A549 (cell line): Measurements from ENCODE around the gene ICAM4. TPM values are rescaled to one million over a fixed set of nuclear protein-coding genes. Genes with fewer than 3 reads are reported as not detected.

Experiments used
- ATAC-seq, 2 experiments: fragments of 200-7000 bp in 1 of 2; fragments of >200 bp in 1 of 2; cut with Nextera tagmentation in 1 of 2; cut with Tn5 transposase in 1 of 2; 3 replicates each; pipeline versions ENCODE4 v1.8.0 to v1.9.1; 2018 to 2020; ENCODE audit warnings: mild to moderate bottlenecking in 1 of 2, moderate library complexity in 1 of 2
- CTCF ChIA-PET: fragments of 300-600 bp; sonication (Branson Sonifier 250); formaldehyde crosslinking; extraction: SDS; loops from one replicate; lab custom pipeline; 2021; ENCODE audit warnings: antibody characterized with exemption, inconsistent platforms; lab: Yijun Ruan, JAX
- POLR2A ChIA-PET: fragments of 350-600 bp; formaldehyde crosslinking; extraction: SDS; loops from one replicate; lab custom pipeline; 2021; ENCODE audit warnings: antibody characterized with exemption, inconsistent platforms; lab: Yijun Ruan, JAX
- DNase-seq, 2 experiments: peaks; one replicate each; pipeline versions ENCODE4 v3.0.0 to v3.0.0-alpha.2; 2011 to 2016; ENCODE audit warnings: low read depth in 1 of 2, low spot score in 1 of 2
- FAIRE-seq: peaks from 2 replicates; lab custom pipeline; 2011; peaks lifted over from hg19 to GRCh38; lab: Jason Lieb, UNC
- H3K27ac ChIP-seq, 2 experiments: fragments of >200 bp; sonication (Bioruptor Twin); formaldehyde crosslinking; 3 replicates each; pipeline ENCODE4 v1.5.1; 2016 to 2017
- H3K4me1 ChIP-seq: fragments of >200 bp; sonication (Bioruptor Twin); formaldehyde crosslinking; 3 replicates; pipeline ENCODE4 v1.6.1; 2016
- H3K4me2 ChIP-seq: fragments of >200 bp; sonication (Bioruptor Twin); formaldehyde crosslinking; 3 replicates; pipeline ENCODE4 v1.6.1; 2016
- H3K4me3 ChIP-seq: fragments of >200 bp; sonication (Bioruptor Twin); formaldehyde crosslinking; 3 replicates; pipeline ENCODE4 v1.5.1; 2016
- H3K9me3 ChIP-seq: fragments of >200 bp; sonication (Bioruptor Twin); formaldehyde crosslinking; 3 replicates; pipeline ENCODE4 v1.6.1; 2016
- CBX2 ChIP-seq: fragments of 200-600 bp; sonication (generic); IDR thresholded peaks from 2 replicates; pipeline ENCODE4 v1.6.1; 2016; ENCODE audit warnings: low read depth, mild to moderate bottlenecking, borderline replicate concordance
- CBX8 ChIP-seq: fragments of 200-600 bp; sonication (generic); IDR thresholded peaks from 2 replicates; pipeline ENCODE4 v1.6.1; 2016
- CHD2 ChIP-seq: fragments of 150-350 bp; IDR thresholded peaks from 2 replicates; pipeline ENCODE4 v1.6.1; 2014; ENCODE audit warnings: low read length; ENCODE audit not compliant: partially characterized antibody
- EHF ChIP-seq: fragments of 250-450 bp; sonication (Bioruptor Pico); IDR thresholded peaks from 2 replicates; pipeline ENCODE4 v1.5.0; 2020; ENCODE audit warnings: mild to moderate bottlenecking
- EHMT2 ChIP-seq: fragments of 200-600 bp; sonication (generic); IDR thresholded peaks from 2 replicates; pipeline ENCODE4 v1.6.1; 2016; ENCODE audit warnings: antibody characterized with exemption, low read depth, mild to moderate bottlenecking, moderate library complexity
- FOSB ChIP-seq: fragments of 250-450 bp; sonication (Bioruptor Pico); IDR thresholded peaks from 2 replicates; pipeline ENCODE4 v1.5.0; 2020; ENCODE audit warnings: mild to moderate bottlenecking, moderate library complexity
- HEYL ChIP-seq: fragments of 250-450 bp; sonication (Bioruptor Pico); IDR thresholded peaks from 2 replicates; pipeline ENCODE4 v1.8.0; 2021; ENCODE audit warnings: mild to moderate bottlenecking, moderate library complexity
- HOXA7 ChIP-seq: fragments of 250-450 bp; sonication (Bioruptor Pico); IDR thresholded peaks from 2 replicates; pipeline ENCODE4 v1.5.0; 2020; ENCODE audit warnings: mild to moderate bottlenecking, moderate library complexity
- HOXB13 ChIP-seq: fragments of 250-450 bp; sonication (Bioruptor Pico); IDR thresholded peaks from 2 replicates; pipeline ENCODE4 v1.5.0; 2020; ENCODE audit warnings: low read depth, mild to moderate bottlenecking, moderate library complexity
- JUN ChIP-seq, 2 experiments: fragments of >200 bp; sonication (Bioruptor Twin); formaldehyde crosslinking; IDR thresholded peaks; 2 replicates in 1 of 2; 3 replicates in 1 of 2; pipeline ENCODE4 v1.6.1; 2016 to 2017
- KDM1A ChIP-seq: fragments of 200-600 bp; sonication (generic); IDR thresholded peaks from 2 replicates; pipeline ENCODE4 v1.6.1; 2016; ENCODE audit warnings: low read depth, mild to moderate bottlenecking
- KDM5A ChIP-seq: fragments of 200-600 bp; sonication (generic); IDR thresholded peaks from 2 replicates; pipeline ENCODE4 v1.6.1; 2016; ENCODE audit warnings: antibody characterized with exemption, mild to moderate bottlenecking
- NR3C1 ChIP-seq: fragments of >200 bp; sonication (Bioruptor Twin); formaldehyde crosslinking; IDR thresholded peaks from 3 replicates; pipeline ENCODE4 v1.6.1; 2017
- PHF8 ChIP-seq: fragments of 200-600 bp; sonication (generic); IDR thresholded peaks from 2 replicates; pipeline ENCODE4 v1.6.1; 2016; ENCODE audit warnings: low read depth, mild to moderate bottlenecking, antibody characterized with exemption, moderate library complexity, borderline replicate concordance
- POLR2A ChIP-seq: IDR thresholded peaks from 2 replicates; pipeline ENCODE4 v1.6.1; 2012; ENCODE audit warnings: mild to moderate bottlenecking, low read length
- POLR2AphosphoS2 ChIP-seq: conservative IDR thresholded peaks from 2 replicates; pipeline ENCODE4 v1.6.1; 2012; ENCODE audit warnings: low read length, improper control_type of control experiment, inconsistent platforms
- RAD21 ChIP-seq, 2 experiments: fragments of >200 bp in 1 of 2; sonication (Bioruptor Twin) in 1 of 2; formaldehyde crosslinking in 1 of 2; IDR thresholded peaks in 1 of 2; conservative IDR thresholded peaks in 1 of 2; 2 replicates in 1 of 2; 3 replicates in 1 of 2; pipeline ENCODE4 v1.6.1; 2012 to 2018; ENCODE audit warnings: inconsistent platforms in 1 of 2
- RFX5 ChIP-seq: fragments of 450-650 bp; IDR thresholded peaks from 2 replicates; pipeline ENCODE4 v1.7.1; 2014; ENCODE audit warnings: antibody characterized with exemption, mild to moderate bottlenecking, moderate library complexity
- SREBF2 ChIP-seq: fragments of 450-650 bp; IDR thresholded peaks from 2 replicates; pipeline ENCODE4 v1.6.1; 2014; ENCODE audit warnings: mild to moderate bottlenecking, moderate library complexity
- ZC3H11A ChIP-seq: fragments of 450-650 bp; IDR thresholded peaks from 2 replicates; pipeline ENCODE4 v1.6.1; 2014; ENCODE audit warnings: antibody characterized with exemption, mild to moderate bottlenecking
- ZFP36 ChIP-seq: fragments of 450-650 bp; IDR thresholded peaks from 2 replicates; pipeline ENCODE4 v1.6.1; 2014; ENCODE audit warnings: borderline replicate concordance; ENCODE audit not compliant: partially characterized antibody
- ZNF302 ChIP-seq: fragments of 250-450 bp; sonication (Bioruptor Pico); IDR thresholded peaks from 2 replicates; pipeline ENCODE4 v1.9.0; 2021; ENCODE audit warnings: inconsistent platforms, mild to moderate bottlenecking, moderate library complexity
- ZSCAN20 ChIP-seq: fragments of 250-450 bp; sonication (Bioruptor Pico); IDR thresholded peaks from 2 replicates; pipeline ENCODE4 v1.8.0; 2022; ENCODE audit warnings: mild to moderate bottlenecking, moderate library complexity
- WGBS: methylation state at CpG from one replicate; pipeline ENCODE4 v1.1.6; 2017; ENCODE audit errors: missing lambda C conversion rate; 5-methylcytosine and 5-hydroxymethylcytosine counted together
- polyA plus RNA-seq, 4 experiments: library from polyadenylated mRNA; depleted of rRNA in 3 of 4; stranded (reverse); fragments of >200 nt; fragmentation: RNase III in 1 of 4; extraction: RNeasy Plus Mini Kit Qiagen cat#74134 plus additional on column Dnase treatment in 1 of 4; gene quantifications; 2 replicates in 3 of 4; 3 replicates in 1 of 4; pipeline ENCODE4 v1.2.3, GENCODE V29; 2011 to 2017
- TF ChIP-seq, protein P1 (sequence below): fragments of 250-450 bp; sonication (Bioruptor Pico); IDR thresholded peaks from 2 replicates; pipeline ENCODE4 v1.5.0; 2020; ENCODE audit warnings: low read depth, mild to moderate bottlenecking, moderate library complexity
- TF ChIP-seq, protein P2 (sequence below): fragments of >200 bp; sonication (Bioruptor Twin); formaldehyde crosslinking; IDR thresholded peaks from 2 replicates; pipeline ENCODE4 v1.6.1; 2016
- TF ChIP-seq, protein P3 (sequence below): fragments of 200-600 bp; sonication (generic); IDR thresholded peaks from 2 replicates; pipeline ENCODE4 v1.6.1; 2016; ENCODE audit warnings: antibody characterized with exemption, mild to moderate bottlenecking, moderate library complexity
- TF ChIP-seq, protein P4 (sequence below): IDR thresholded peaks from 2 replicates; pipeline ENCODE4 v1.6.1; 2012

The ICAM4 gene
- polyA plus RNA-seq, 2 of the 4 experiments (the other 2 are of a cell fraction) = not detected

DNA sequence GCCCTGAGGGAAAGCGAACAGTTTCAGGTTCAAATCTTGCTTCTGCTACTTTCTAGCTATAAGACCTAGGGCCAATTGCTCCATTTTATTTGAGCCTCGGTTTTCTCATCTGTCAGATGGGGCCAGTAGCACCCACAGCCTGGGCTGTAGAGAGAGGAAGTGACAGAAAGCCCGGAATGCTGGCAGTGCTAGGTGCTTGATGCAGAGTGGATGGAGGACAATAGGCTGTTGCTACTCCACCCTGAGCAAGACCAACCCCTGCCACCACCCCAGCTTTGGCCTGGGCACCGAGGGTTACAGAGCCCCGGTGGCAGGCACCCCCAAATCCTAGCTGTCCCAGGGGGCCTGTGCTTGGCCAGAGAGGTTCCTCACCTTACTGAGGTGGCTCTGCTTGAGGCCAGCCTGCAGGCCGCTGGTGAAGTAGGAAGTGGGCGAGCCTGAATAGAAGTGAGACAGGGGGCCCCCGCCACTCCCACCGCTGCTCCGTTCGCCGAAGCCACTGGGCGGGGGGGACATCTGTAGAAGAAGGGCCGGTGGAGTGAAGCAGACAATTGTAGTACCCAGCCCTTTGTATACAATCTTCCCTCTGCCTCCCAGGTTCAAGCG lies 31.2 kb downstream of the ICAM4 start:
- H3K4me3 ChIP-seq = no peak overlapping the region
- ChIA-PET CTCF (interaction anchor here (0.5 to 1.4 kb wide), 3 partner anchors 42 to 59 kb away, joined by 3 to 5 read pairs (median 4); no protein-coding TSS in a partner anchor), POLR2A (interaction anchor here (1.0 kb wide), 1 partner anchor 16 kb away, joined by 5 read pairs; no protein-coding TSS in a partner anchor)
- 94% methylated on average over 11 of the region's 15 CpGs for WGBS
- no peak for DNase-seq
- no peak overlapping the region for H3K4me2 ChIP-seq
- H3K4me1 ChIP-seq = peaks cover 12% of the 10 kb centered on the region
- no peak for ATAC-seq
- no peak overlapping the region for H3K27ac ChIP-seq
- H3K9me3 ChIP-seq = no peaks in the 10 kb centered on the region
- TF ChIP-seq RAD21 (conservative IDR thresholded peaks at IDR 0.05 in 1 of 2, IDR thresholded peaks at IDR 0.05 in 1 of 2) = no peak
- TF ChIP-seq, protein P1, sequence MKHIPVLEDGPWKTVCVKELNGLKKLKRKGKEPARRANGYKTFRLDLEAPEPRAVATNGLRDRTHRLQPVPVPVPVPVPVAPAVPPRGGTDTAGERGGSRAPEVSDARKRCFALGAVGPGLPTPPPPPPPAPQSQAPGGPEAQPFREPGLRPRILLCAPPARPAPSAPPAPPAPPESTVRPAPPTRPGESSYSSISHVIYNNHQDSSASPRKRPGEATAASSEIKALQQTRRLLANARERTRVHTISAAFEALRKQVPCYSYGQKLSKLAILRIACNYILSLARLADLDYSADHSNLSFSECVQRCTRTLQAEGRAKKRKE (CRISPR knock-in tag) = no peak
- no peak for TF ChIP-seq POLR2AphosphoS2
- no peak for TF ChIP-seq SREBF2
- TF ChIP-seq, protein P2, sequence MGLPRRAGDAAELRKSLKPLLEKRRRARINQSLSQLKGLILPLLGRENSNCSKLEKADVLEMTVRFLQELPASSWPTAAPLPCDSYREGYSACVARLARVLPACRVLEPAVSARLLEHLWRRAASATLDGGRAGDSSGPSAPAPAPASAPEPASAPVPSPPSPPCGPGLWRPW = no peak
- TF ChIP-seq ZNF302 (CRISPR knock-in tag) = no peak
- no peak for TF ChIP-seq POLR2A
- no peak for TF ChIP-seq ZSCAN20 (CRISPR knock-in tag)
- no peak for TF ChIP-seq CHD2
- no peak for TF ChIP-seq KDM5A
- TF ChIP-seq, protein P3, sequence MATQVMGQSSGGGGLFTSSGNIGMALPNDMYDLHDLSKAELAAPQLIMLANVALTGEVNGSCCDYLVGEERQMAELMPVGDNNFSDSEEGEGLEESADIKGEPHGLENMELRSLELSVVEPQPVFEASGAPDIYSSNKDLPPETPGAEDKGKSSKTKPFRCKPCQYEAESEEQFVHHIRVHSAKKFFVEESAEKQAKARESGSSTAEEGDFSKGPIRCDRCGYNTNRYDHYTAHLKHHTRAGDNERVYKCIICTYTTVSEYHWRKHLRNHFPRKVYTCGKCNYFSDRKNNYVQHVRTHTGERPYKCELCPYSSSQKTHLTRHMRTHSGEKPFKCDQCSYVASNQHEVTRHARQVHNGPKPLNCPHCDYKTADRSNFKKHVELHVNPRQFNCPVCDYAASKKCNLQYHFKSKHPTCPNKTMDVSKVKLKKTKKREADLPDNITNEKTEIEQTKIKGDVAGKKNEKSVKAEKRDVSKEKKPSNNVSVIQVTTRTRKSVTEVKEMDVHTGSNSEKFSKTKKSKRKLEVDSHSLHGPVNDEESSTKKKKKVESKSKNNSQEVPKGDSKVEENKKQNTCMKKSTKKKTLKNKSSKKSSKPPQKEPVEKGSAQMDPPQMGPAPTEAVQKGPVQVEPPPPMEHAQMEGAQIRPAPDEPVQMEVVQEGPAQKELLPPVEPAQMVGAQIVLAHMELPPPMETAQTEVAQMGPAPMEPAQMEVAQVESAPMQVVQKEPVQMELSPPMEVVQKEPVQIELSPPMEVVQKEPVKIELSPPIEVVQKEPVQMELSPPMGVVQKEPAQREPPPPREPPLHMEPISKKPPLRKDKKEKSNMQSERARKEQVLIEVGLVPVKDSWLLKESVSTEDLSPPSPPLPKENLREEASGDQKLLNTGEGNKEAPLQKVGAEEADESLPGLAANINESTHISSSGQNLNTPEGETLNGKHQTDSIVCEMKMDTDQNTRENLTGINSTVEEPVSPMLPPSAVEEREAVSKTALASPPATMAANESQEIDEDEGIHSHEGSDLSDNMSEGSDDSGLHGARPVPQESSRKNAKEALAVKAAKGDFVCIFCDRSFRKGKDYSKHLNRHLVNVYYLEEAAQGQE = no peak
- no peak for TF ChIP-seq KDM1A
- TF ChIP-seq, protein P4, sequence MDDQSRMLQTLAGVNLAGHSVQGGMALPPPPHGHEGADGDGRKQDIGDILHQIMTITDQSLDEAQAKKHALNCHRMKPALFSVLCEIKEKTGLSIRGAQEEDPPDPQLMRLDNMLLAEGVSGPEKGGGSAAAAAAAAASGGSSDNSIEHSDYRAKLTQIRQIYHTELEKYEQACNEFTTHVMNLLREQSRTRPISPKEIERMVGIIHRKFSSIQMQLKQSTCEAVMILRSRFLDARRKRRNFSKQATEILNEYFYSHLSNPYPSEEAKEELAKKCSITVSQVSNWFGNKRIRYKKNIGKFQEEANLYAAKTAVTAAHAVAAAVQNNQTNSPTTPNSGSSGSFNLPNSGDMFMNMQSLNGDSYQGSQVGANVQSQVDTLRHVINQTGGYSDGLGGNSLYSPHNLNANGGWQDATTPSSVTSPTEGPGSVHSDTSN = no peak
- TF ChIP-seq PHF8 = no peak
- no peak for FAIRE-seq

DNA sequence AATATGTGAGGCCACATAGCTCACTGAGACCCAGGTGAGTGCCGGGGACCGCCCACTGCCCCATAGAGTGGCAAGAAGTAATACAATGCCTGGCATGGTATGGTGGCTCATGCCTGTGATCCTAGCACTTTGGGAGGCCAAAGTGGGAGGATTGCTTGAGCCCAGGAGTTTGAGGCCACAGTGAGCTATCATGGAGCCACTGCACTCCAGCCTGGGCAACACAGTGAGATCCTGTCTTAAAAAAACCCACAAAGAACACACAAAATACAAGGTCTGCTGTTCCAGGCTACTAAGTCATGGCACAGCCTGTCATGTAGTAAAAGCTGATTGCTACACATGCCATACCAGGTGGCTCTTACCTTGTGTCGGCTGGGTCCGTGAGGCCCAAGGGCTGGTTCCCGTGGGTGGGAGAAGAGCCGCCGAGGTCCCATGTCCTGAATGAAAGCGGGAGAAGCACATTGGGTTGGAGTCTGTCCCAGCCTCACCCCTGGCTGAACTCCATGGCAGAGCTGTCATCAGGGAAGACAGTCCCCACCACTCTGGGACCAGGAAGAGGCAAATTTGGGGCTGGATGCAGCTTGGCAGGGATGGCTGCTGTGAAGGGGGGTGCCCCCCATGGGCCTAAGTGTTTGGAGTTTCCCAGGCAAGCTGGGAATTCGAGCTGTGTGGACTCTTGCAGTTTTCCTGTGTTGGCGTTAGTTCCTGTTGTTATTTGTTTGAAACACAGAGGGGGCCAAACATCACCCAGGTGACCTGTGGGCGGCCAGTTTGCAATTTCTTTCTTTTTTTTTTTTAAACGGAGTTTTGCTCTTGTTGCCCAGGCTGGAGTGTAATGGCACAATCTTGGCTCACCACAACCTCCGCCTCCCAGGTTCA lies 32.3 kb downstream of the ICAM4 start:
- Histone ChIP-seq H3K9me3 (no peaks in the 10 kb centered on the region), H3K4me3 (no peak overlapping the region), H3K27ac (no peak overlapping the region), H3K4me1 (peaks cover 12% of the 10 kb centered on the region), H3K4me2 (no peak overlapping the region)
- ATAC-seq (no peak), FAIRE-seq (no peak), DNase-seq (no peak)
- no peak for TF ChIP-seq CBX8
- no peak for TF ChIP-seq FOSB
- no peak for TF ChIP-seq ZFP36
- TF ChIP-seq EHMT2 = no peak
- TF ChIP-seq RFX5 = no peak
- no peak for TF ChIP-seq ZSCAN20 (CRISPR knock-in tag)
- no peak for TF ChIP-seq HOXB13 (CRISPR knock-in tag)
- TF ChIP-seq NR3C1 = no peak
- TF ChIP-seq EHF = no peak
- TF ChIP-seq ZC3H11A = no peak
- TF ChIP-seq HOXA7 = no peak
- no peak for TF ChIP-seq HEYL (CRISPR knock-in tag)
- TF ChIP-seq ZNF302 (CRISPR knock-in tag) = no peak
- TF ChIP-seq CBX2 = no peak
- TF ChIP-seq JUN (IDR thresholded peaks at IDR 0.05) = no peak
- TF ChIP-seq POLR2AphosphoS2 = no peak
- no peak for TF ChIP-seq PHF8
- 82% methylated on average over 6 of the region's 13 CpGs for WGBS
- ChIA-PET CTCF (interaction anchor here (0.6 to 1.4 kb wide), 3 partner anchors 12 to 60 kb away, joined by 3 to 4 read pairs (median 3); no protein-coding TSS in a partner anchor), POLR2A (interaction anchor here (0.7 to 1.4 kb wide), 2 partner anchors 13 to 15 kb away, joined by 4 to 6 read pairs; no protein-coding TSS in a partner anchor)
